Panc1 (cell line): ENCODE results near the gene ARPP21. TPM values are rescaled to one million over a fixed set of nuclear protein-coding genes. Genes with fewer than 3 reads are reported as not detected.

ENCODE experiments used
- ATAC-seq: fragments of 200-7000 bp; cut with Tn5 transposase; 2 replicates; pipeline ENCODE4 v1.9.1; 2020; ENCODE audit warnings: mild to moderate bottlenecking, moderate library complexity
- Bru-seq: library from RNA; stranded (reverse); fragments of 400-500 nt; gene quantifications from one replicate; lab custom pipeline; 2021; lab: Mats Ljungman, UMichigan
- BruChase-seq, 2 experiments: library from RNA; stranded (reverse); fragments of 400-500 nt; gene quantifications; one replicate each; lab custom pipeline; 2021; lab: Mats Ljungman, UMichigan
- BruUV-seq: library from RNA; stranded (reverse); fragments of 400-500 nt; replicated peaks from 2 replicates; lab custom pipeline; 2021; lab: Mats Ljungman, UMichigan
- CTCF ChIA-PET: fragments of 300-600 bp; sonication (Branson Sonifier 250); formaldehyde crosslinking; loops from one replicate; lab custom pipeline; 2022; ENCODE audit warnings: antibody characterized with exemption; lab: Charles Lee
- POLR2A ChIA-PET: fragments of 300-600 bp; sonication (Branson Sonifier 250); formaldehyde crosslinking; loops from one replicate; lab custom pipeline; 2022; ENCODE audit warnings: antibody characterized with exemption; lab: Charles Lee
- DNase-seq: peaks from one replicate; pipeline ENCODE4 v3.0.0-alpha.2; 2010; ENCODE audit warnings: low read depth, low spot score
- H3K27ac ChIP-seq: 2 replicates; pipeline ENCODE4 v1.5.1; 2011; ENCODE audit warnings: mild to moderate bottlenecking, low read length, inconsistent platforms
- H3K27me3 ChIP-seq: fragments of 200-500 bp; sonication (Bioruptor generic); 2 replicates; pipeline ENCODE4 v1.6.0; 2014; ENCODE audit warnings: low read length, inconsistent platforms; ENCODE audit not compliant: control insufficient read depth, insufficient read depth
- H3K36me3 ChIP-seq: fragments of 200-500 bp; sonication (Bioruptor generic); 2 replicates; pipeline ENCODE4 v1.5.1; 2014; ENCODE audit warnings: inconsistent platforms, mild to moderate bottlenecking, low read length, moderate library complexity; ENCODE audit not compliant: control insufficient read depth, insufficient read depth
- H3K4me1 ChIP-seq: 2 replicates; pipeline ENCODE4 v1.5.1; 2011; ENCODE audit warnings: inconsistent platforms, mild to moderate bottlenecking, low read length, moderate library complexity; ENCODE audit not compliant: control insufficient read depth, insufficient read depth
- H3K4me3 ChIP-seq, 2 experiments: 2 replicates each; pipeline ENCODE4 v1.5.1; 2011 to 2012; ENCODE audit warnings: low read depth in 2 of 2, low read length in 2 of 2, mild to moderate bottlenecking in 2 of 2, inconsistent platforms in 1 of 2, moderate library complexity in 1 of 2
- H3K9me3 ChIP-seq: fragments of 200-500 bp; sonication (Bioruptor generic); 2 replicates; pipeline ENCODE4 v1.5.1; 2014; ENCODE audit warnings: low read depth, mild to moderate bottlenecking, inconsistent platforms, low read length, moderate library complexity; ENCODE audit not compliant: control insufficient read depth, insufficient read depth
- POLR2AphosphoS5 ChIP-seq: IDR thresholded peaks from 2 replicates; pipeline ENCODE4 v1.6.1; 2012; ENCODE audit warnings: mild to moderate bottlenecking, low read depth, low read length, moderate library complexity
- SIN3A ChIP-seq: IDR thresholded peaks from 2 replicates; pipeline ENCODE4 v1.6.1; 2012; ENCODE audit warnings: low read depth, mild to moderate bottlenecking, low read length, moderate library complexity, borderline replicate concordance; ENCODE audit not compliant: insufficient read depth
- TCF7L2 ChIP-seq: IDR thresholded peaks from 2 replicates; pipeline ENCODE4 v1.6.1; 2011; ENCODE audit warnings: mild to moderate bottlenecking, low read depth, low read length, inconsistent platforms
- in situ Hi-C: cut with HindIII; loops from 2 replicates; pipeline ENCODE4 v1.10.0; 2016; ENCODE audit warnings: low sequenced_read_pairs, low pct_unique_long_range_greater_than_20kb
- intact Hi-C: fragments of 100-400 bp; cut with micrococcal nuclease; formaldehyde crosslinking; loops from one replicate; pipeline ENCODE4 v1.10.0; 2022; ENCODE audit not compliant: unreplicated experiment
- long read RNA-seq: library from polyadenylated mRNA; unstranded; transcript quantifications from one replicate; pipeline ENCODE4 v2.0.0, GENCODE V29; 2021; ENCODE audit not compliant: unreplicated experiment
- polyA plus RNA-seq: library from polyadenylated mRNA; unstranded; fragments of >200 nt; gene quantifications from one replicate; pipeline ENCODE4 v1.2.1, GENCODE V29; 2012; ENCODE audit warnings: missing spikeins; ENCODE audit not compliant: insufficient read length
- total RNA-seq: library from RNA; stranded (reverse); gene quantifications from one replicate; pipeline ENCODE4 v1.2.1, GENCODE V29; 2021; ENCODE audit not compliant: unreplicated experiment
- TF ChIP-seq, protein P1 (sequence below): fragments of 450-650 bp; IDR thresholded peaks from 2 replicates; pipeline ENCODE4 v1.5.1; 2017; ENCODE audit warnings: mild to moderate bottlenecking
- TF ChIP-seq, protein P2 (sequence below), 2 experiments: IDR thresholded peaks; 2 replicates each; pipeline ENCODE4 v1.6.1; 2011 to 2012; ENCODE audit warnings: low read depth in 2 of 2, control low read depth in 1 of 2, low read length in 1 of 2, mild to moderate bottlenecking in 1 of 2, moderate library complexity in 1 of 2; ENCODE audit not compliant: insufficient read depth in 1 of 2

The ARPP21 gene
- not detected for total RNA-seq
- polyA plus RNA-seq: not detected
- not detected for Bru-seq, nascent RNA
- BruChase-seq, experiment 1, labeled RNA remaining after a 2-hour chase: not detected
- BruChase-seq, experiment 2, labeled RNA remaining after a 6-hour chase: not detected
- long read RNA-seq: 0 reads

DNA sequence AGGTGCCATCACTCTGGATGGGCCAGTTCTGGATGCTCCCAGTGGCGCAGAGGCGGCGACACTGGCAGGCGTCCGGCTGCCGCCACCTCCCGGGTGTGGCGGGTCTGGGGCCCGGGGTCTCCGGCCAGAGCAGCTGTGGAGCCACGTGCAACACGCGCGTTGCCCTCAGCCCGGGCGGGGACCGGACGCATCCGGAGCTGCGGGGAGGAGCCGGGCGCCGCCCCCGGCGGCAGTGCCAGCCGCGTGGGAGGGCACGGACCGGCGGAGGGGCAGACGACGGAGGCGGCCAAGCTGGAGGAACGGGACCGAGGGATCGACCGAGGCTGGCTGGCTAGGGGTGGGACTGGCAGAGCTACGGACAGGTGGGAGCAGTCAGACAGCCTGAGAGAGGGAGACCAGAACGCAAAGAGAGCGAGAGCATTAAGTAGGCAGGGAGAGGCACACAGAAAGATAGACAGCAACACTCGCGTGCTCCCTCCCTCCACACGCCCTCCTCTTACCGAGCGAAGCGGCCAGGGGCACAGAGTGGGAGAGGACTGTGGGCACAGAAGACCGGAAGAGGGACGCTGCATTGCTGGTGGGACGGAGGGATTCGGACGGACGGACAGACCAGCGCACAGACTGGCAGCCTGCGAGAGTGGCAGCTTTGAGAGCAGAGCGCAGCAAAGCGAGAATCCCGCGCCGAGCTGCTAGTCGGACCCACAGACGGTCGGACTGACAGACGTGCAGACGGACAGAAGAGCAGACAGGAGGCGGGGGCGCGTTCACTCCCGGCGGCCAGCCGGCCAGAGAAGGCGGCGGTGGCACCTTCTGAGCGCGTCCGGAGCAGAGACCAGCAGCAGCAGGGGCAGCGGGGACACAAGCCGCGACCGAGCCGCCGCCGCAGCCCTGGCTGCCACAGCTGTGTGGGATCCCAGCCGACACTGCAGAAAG, at the start of gene ARPP21:
Gene ARPP21, plus strand, starts transcription at position 272 of the 933 bp plus-strand sequence. CDS start 42,227 bp downstream, outside the sequence.
- Histone ChIP-seq H3K4me3 (peak within 1 kb of the TSS; percentile 36 to 53), H3K4me1 (no peaks in the 10 kb centered on the region), H3K36me3 (no peaks in the 10 kb centered on the region), H3K27ac (no peak within 1 kb of the TSS), H3K9me3 (no peaks in the 10 kb centered on the region), H3K27me3 (peaks cover 8% of the 10 kb centered on the region)
- POLR2A ChIA-PET: no interaction called here
- CTCF ChIA-PET: no interaction called here
- intact Hi-C loops: no loop called here
- no TSS peak for BruUV-seq
- ATAC-seq: peak; percentile 83
- in situ Hi-C loops: no loop called here
- TF ChIP-seq POLR2AphosphoS5 (no peak), TCF7L2 (no peak), SIN3A (no peak)
- TF ChIP-seq, protein P1, sequence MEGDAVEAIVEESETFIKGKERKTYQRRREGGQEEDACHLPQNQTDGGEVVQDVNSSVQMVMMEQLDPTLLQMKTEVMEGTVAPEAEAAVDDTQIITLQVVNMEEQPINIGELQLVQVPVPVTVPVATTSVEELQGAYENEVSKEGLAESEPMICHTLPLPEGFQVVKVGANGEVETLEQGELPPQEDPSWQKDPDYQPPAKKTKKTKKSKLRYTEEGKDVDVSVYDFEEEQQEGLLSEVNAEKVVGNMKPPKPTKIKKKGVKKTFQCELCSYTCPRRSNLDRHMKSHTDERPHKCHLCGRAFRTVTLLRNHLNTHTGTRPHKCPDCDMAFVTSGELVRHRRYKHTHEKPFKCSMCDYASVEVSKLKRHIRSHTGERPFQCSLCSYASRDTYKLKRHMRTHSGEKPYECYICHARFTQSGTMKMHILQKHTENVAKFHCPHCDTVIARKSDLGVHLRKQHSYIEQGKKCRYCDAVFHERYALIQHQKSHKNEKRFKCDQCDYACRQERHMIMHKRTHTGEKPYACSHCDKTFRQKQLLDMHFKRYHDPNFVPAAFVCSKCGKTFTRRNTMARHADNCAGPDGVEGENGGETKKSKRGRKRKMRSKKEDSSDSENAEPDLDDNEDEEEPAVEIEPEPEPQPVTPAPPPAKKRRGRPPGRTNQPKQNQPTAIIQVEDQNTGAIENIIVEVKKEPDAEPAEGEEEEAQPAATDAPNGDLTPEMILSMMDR: no peak
- TF ChIP-seq, protein P2, sequence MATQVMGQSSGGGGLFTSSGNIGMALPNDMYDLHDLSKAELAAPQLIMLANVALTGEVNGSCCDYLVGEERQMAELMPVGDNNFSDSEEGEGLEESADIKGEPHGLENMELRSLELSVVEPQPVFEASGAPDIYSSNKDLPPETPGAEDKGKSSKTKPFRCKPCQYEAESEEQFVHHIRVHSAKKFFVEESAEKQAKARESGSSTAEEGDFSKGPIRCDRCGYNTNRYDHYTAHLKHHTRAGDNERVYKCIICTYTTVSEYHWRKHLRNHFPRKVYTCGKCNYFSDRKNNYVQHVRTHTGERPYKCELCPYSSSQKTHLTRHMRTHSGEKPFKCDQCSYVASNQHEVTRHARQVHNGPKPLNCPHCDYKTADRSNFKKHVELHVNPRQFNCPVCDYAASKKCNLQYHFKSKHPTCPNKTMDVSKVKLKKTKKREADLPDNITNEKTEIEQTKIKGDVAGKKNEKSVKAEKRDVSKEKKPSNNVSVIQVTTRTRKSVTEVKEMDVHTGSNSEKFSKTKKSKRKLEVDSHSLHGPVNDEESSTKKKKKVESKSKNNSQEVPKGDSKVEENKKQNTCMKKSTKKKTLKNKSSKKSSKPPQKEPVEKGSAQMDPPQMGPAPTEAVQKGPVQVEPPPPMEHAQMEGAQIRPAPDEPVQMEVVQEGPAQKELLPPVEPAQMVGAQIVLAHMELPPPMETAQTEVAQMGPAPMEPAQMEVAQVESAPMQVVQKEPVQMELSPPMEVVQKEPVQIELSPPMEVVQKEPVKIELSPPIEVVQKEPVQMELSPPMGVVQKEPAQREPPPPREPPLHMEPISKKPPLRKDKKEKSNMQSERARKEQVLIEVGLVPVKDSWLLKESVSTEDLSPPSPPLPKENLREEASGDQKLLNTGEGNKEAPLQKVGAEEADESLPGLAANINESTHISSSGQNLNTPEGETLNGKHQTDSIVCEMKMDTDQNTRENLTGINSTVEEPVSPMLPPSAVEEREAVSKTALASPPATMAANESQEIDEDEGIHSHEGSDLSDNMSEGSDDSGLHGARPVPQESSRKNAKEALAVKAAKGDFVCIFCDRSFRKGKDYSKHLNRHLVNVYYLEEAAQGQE (IDR thresholded peaks at IDR 0.05; ENCODE audit: insufficient read depth in 1 of 2, low read depth in 2 of 2, low read length in 1 of 2): no peak
- no peak for DNase-seq

DNA sequence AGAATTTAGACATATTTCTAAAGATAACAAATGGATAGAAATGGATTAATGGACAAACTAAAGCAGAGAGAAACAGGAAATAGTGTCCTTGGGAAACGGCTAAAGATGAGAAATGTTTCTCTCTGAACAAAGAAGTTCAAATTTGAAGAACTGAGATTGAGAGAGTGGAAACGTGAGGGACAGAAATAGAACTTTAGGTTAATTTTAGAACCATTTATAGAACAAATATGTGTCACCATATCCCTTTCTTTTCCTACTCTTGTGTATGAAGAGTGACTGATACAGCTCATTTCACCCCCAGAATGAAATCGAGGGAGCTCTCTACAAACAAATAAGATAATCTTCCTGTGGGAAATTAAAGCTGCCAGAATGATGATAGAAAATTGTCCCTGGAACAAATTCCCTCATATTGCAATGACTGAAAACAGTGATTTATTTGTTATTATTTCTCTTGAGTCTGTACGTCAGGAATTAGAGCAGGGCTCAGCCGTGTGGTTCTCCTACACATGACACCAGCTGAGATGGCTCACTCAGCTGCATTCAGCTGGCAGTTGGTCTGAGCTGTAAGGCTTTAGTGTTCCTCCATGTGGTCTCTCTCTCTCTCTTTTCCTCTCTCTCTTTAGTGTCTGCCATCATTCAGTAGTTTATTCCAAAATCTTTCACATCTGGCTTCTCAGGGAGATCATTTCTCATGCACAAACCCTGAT, 46.6 kb upstream of the ARPP21 start:
- Histone ChIP-seq H3K27me3 (no peaks in the 10 kb centered on the region), H3K27ac (no peak overlapping the region), H3K36me3 (no peaks in the 10 kb centered on the region), H3K4me1 (no peaks in the 10 kb centered on the region), H3K9me3 (no peaks in the 10 kb centered on the region), H3K4me3 (no peak overlapping the region)
- BruUV-seq: no TSS peak
- in situ Hi-C loops: no loop called here
- ChIA-PET CTCF (no interaction called here), POLR2A (no interaction called here)
- TF ChIP-seq, protein P1: no peak
- no peak for TF ChIP-seq TCF7L2
- TF ChIP-seq, protein P2 (IDR thresholded peaks at IDR 0.05; ENCODE audit: insufficient read depth in 1 of 2, low read depth in 2 of 2, low read length in 1 of 2): no peak
- TF ChIP-seq POLR2AphosphoS5: no peak
- TF ChIP-seq SIN3A: no peak
- intact Hi-C loops: no loop called here
- no peak for ATAC-seq
- no peak for DNase-seq
